ENCODE measurements around the gene OR4B1. TPM values are rescaled to one million over a fixed set of nuclear protein-coding genes. Genes with fewer than 3 reads are reported as not detected.

OR4B1 gene
- total RNA-seq, 4 donors from 2014 or later = not detected

DNA sequence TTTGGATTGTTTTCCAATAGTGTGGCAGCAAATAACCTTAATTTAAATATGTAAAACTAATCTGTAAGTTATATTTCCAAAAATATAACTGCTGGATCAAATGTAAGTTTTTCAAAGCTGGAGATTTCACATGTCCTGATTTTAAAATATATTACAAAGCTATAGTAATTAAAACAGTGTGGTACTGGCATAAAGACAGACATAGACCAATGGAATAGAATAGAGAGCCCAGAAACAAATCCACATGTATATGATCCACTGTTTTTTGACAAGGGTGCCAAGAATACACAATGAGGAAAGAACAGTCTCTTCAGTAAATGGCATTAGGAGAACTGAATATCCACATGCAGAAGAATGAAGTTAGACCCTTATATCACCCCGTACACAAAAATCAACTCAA is 32.3 kb downstream of the OR4B1 start:
- DNase-seq = no peak
- no peaks in the 10 kb centered on the region for H3K27me3 ChIP-seq
- no peak overlapping the region for H3K27ac ChIP-seq
- intact Hi-C loops (cut with DNase I; ENCODE audit: low total_unique reads) = no loop called here
- no peaks in the 10 kb centered on the region for H3K4me1 ChIP-seq
- H3K36me3 ChIP-seq = no peaks in the 10 kb centered on the region
- H3K4me3 ChIP-seq = no peak overlapping the region
- H3K9me3 ChIP-seq = peaks cover 0 to 9% of the 10 kb centered on the region in 2 donors
- TF ChIP-seq POLR2A (IDR thresholded peaks at IDR 0.05) = no peak
- TF ChIP-seq, protein P1, sequence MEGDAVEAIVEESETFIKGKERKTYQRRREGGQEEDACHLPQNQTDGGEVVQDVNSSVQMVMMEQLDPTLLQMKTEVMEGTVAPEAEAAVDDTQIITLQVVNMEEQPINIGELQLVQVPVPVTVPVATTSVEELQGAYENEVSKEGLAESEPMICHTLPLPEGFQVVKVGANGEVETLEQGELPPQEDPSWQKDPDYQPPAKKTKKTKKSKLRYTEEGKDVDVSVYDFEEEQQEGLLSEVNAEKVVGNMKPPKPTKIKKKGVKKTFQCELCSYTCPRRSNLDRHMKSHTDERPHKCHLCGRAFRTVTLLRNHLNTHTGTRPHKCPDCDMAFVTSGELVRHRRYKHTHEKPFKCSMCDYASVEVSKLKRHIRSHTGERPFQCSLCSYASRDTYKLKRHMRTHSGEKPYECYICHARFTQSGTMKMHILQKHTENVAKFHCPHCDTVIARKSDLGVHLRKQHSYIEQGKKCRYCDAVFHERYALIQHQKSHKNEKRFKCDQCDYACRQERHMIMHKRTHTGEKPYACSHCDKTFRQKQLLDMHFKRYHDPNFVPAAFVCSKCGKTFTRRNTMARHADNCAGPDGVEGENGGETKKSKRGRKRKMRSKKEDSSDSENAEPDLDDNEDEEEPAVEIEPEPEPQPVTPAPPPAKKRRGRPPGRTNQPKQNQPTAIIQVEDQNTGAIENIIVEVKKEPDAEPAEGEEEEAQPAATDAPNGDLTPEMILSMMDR (IDR thresholded peaks at IDR 0.05) = no peak

GRCh38 chr11:48261600-48261999 is 45.0 kb downstream of the OR4B1 start:
- intact Hi-C loops (cut with DNase I; ENCODE audit: low total_unique reads) = no loop called here
- Histone ChIP-seq H3K36me3 (no peaks in the 10 kb centered on the region), H3K4me3 (no peak overlapping the region), H3K4me1 (no peaks in the 10 kb centered on the region), H3K27ac (no peak overlapping the region), H3K27me3 (no peaks in the 10 kb centered on the region), H3K9me3 (no peaks in the 10 kb centered on the region)
- DNase-seq = no peak
- no peak for TF ChIP-seq POLR2A (IDR thresholded peaks at IDR 0.05)
- TF ChIP-seq, protein P1 (IDR thresholded peaks at IDR 0.05) = no peak

- no peak for DNase-seq
- no peak within 1 kb of the TSS for H3K4me3 ChIP-seq
- H3K9me3 ChIP-seq = no peaks in the 10 kb centered on the region
- H3K27me3 ChIP-seq = no peaks in the 10 kb centered on the region
- no peak within 1 kb of the TSS for H3K27ac ChIP-seq
- H3K4me1 ChIP-seq = no peaks in the 10 kb centered on the region
- intact Hi-C loops (cut with DNase I; ENCODE audit: low total_unique reads) = no loop called here
- H3K36me3 ChIP-seq = no peaks in the 10 kb centered on the region
- TF ChIP-seq POLR2A (IDR thresholded peaks at IDR 0.05) = no peak
Observed at GRCh38 chr11:48263423-48263911, 46.9 kb downstream of the OR4B1 start, which contains the start of gene OR4X1. OR4X1 (plus strand) TSS chr11:48263861; CDS start chr11:48263861, 0 bp downstream.

Other genes with a start within 250 kb of the OR4B1 start
- gene PTPRJ, start 236.3 kb upstream of the OR4B1 start, total RNA-seq = 10 to 100 TPM in 1 of 4 donors, 1 to 10 TPM in 3; 2.1 to 22.1 (median 7.1) TPM
- gene OR4X2, start 28.3 kb downstream of the OR4B1 start, total RNA-seq = not detected
- gene OR4X1, start 47.1 kb downstream of the OR4B1 start, total RNA-seq = not detected
- not detected for gene OR4S1, start 89.4 kb downstream of the OR4B1 start, total RNA-seq
- not detected for gene OR4C3, start 108.1 kb downstream of the OR4B1 start, total RNA-seq
- not detected for gene OR4C5, start 149.7 kb downstream of the OR4B1 start, total RNA-seq